HL-60 (cell line): ENCODE measurements around the gene RBMS3.

Source experiments
- DNase-seq, 2 experiments: peaks; one replicate each; pipeline ENCODE4 v3.0.0-alpha.2; 2010 to 2020; ENCODE audit warnings: low read depth in 1 of 2, low spot score in 1 of 2
- H3K27ac ChIP-seq: fragments of 250-450 bp; sonication (Bioruptor Pico); replicated peaks from 2 replicates; pipeline ENCODE4 v1.5.1; 2020; ENCODE audit warnings: mild to moderate bottlenecking, moderate library complexity
- H3K27me3 ChIP-seq: fragments of 250-450 bp; sonication (Bioruptor Pico); 2 replicates; pipeline ENCODE4 v1.5.1; 2021; ENCODE audit warnings: mild to moderate bottlenecking, moderate library complexity; ENCODE audit not compliant: insufficient read depth, poor library complexity, severe bottlenecking
- H3K4me3 ChIP-seq: replicated peaks from 2 replicates; pipeline ENCODE4 v1.5.1; 2011; ENCODE audit warnings: mild to moderate bottlenecking, control low read depth, low read length; ENCODE audit not compliant: insufficient read depth
- GABPA ChIP-seq: IDR thresholded peaks from 2 replicates; pipeline ENCODE4 v1.6.1; 2012; ENCODE audit warnings: low read depth
- POLR2AphosphoS5 ChIP-seq: IDR thresholded peaks from 2 replicates; pipeline ENCODE4 v1.6.1; 2012; ENCODE audit warnings: low read depth
- SPI1 ChIP-seq: IDR thresholded peaks from 2 replicates; pipeline ENCODE4 v1.6.1; 2012; ENCODE audit warnings: low read depth, mild to moderate bottlenecking, borderline replicate concordance
- TF ChIP-seq, protein P1 (sequence below): IDR thresholded peaks from 2 replicates; pipeline ENCODE4 v1.6.1; 2012; ENCODE audit warnings: low read depth; ENCODE audit not compliant: insufficient replicate concordance
- TF ChIP-seq, protein P2 (sequence below): IDR thresholded peaks from one replicate; pipeline ENCODE4 v1.5.1; 2011; ENCODE audit warnings: low read length, control low read depth, inconsistent platforms; ENCODE audit not compliant: insufficient read depth

RBMS3 gene

DNA sequence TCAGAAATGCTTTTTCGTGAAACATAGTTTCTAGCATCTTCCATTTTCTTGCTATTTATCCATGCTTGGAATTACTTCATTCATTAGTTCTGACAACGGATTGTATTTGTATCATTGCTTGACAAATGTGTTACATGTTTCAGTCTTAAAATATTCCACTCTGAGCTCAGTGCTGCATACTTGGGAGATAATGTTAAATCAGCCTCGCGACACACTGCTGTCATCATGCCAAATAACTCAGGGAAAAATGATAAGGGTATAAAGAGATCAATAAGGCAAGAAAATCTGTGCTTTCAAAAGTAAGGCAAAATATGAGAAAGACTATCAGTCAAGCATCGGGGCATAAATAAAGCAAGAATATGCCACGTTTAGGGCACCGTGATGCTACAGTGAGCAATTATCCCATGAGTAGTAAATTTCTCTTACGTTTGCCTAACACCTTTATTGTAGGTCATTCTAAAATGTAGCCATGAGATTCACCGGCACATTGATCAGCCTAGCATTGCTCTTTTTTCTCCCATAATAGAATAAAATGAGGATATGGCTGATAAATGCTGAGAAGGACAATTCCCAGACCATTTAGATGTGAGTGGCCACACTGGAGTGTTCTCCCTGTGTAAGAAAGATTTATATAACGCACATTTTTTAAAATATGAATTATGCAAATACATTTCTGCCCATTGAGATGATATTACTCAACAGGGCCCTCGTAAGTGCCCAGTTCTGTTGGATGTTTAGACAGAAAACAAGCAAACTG lies 133.8 kb downstream of the RBMS3 start:
- H3K27me3 ChIP-seq: no peaks in the 10 kb centered on the region
- DNase-seq: no peak
- H3K4me3 ChIP-seq: no peak overlapping the region
- TF ChIP-seq, protein P1, sequence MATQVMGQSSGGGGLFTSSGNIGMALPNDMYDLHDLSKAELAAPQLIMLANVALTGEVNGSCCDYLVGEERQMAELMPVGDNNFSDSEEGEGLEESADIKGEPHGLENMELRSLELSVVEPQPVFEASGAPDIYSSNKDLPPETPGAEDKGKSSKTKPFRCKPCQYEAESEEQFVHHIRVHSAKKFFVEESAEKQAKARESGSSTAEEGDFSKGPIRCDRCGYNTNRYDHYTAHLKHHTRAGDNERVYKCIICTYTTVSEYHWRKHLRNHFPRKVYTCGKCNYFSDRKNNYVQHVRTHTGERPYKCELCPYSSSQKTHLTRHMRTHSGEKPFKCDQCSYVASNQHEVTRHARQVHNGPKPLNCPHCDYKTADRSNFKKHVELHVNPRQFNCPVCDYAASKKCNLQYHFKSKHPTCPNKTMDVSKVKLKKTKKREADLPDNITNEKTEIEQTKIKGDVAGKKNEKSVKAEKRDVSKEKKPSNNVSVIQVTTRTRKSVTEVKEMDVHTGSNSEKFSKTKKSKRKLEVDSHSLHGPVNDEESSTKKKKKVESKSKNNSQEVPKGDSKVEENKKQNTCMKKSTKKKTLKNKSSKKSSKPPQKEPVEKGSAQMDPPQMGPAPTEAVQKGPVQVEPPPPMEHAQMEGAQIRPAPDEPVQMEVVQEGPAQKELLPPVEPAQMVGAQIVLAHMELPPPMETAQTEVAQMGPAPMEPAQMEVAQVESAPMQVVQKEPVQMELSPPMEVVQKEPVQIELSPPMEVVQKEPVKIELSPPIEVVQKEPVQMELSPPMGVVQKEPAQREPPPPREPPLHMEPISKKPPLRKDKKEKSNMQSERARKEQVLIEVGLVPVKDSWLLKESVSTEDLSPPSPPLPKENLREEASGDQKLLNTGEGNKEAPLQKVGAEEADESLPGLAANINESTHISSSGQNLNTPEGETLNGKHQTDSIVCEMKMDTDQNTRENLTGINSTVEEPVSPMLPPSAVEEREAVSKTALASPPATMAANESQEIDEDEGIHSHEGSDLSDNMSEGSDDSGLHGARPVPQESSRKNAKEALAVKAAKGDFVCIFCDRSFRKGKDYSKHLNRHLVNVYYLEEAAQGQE: no peak
- TF ChIP-seq, protein P2, sequence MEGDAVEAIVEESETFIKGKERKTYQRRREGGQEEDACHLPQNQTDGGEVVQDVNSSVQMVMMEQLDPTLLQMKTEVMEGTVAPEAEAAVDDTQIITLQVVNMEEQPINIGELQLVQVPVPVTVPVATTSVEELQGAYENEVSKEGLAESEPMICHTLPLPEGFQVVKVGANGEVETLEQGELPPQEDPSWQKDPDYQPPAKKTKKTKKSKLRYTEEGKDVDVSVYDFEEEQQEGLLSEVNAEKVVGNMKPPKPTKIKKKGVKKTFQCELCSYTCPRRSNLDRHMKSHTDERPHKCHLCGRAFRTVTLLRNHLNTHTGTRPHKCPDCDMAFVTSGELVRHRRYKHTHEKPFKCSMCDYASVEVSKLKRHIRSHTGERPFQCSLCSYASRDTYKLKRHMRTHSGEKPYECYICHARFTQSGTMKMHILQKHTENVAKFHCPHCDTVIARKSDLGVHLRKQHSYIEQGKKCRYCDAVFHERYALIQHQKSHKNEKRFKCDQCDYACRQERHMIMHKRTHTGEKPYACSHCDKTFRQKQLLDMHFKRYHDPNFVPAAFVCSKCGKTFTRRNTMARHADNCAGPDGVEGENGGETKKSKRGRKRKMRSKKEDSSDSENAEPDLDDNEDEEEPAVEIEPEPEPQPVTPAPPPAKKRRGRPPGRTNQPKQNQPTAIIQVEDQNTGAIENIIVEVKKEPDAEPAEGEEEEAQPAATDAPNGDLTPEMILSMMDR: no peak
- TF ChIP-seq GABPA (no peak), SPI1 (no peak), POLR2AphosphoS5 (no peak)
- H3K27ac ChIP-seq: no peak overlapping the region

DNA sequence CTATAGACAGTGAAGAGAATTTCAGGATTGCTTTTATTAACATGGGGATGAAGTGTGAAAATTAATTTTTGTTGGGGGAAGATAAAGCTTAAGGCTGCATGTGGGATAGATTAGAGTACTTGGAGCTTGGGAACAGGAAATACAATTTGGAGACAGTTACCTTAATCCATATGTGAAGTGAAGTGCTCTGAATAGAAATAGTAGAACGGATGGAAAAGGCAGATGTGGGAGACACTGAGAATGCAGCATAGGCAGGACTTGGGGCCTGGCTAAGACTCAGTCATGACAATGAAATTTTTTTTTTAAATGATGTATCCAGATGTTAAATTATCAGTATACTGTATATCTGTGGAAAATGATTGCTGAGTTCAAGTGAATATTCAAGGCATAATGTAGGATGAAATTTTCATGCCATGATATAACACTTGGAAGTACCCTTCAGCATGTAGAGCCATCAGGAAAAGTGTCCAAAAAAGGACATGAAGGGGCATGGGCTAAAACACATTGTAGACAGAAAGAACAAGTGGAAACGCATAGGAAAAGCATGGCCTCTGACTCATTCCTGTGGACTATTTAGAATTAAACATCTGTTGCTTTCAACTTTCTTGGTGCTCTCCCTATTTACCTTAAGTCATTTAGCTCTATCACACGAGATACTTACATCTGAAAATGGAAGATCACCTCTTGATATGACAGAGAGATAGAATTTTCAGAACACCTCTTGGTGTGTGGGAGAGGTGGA lies 134.8 kb downstream of the RBMS3 start:
- Histone ChIP-seq H3K27me3 (no peaks in the 10 kb centered on the region), H3K27ac (no peak overlapping the region), H3K4me3 (no peak overlapping the region)
- TF ChIP-seq POLR2AphosphoS5 (no peak), GABPA (no peak), SPI1 (no peak)
- TF ChIP-seq, protein P1: no peak
- TF ChIP-seq, protein P2: no peak
- no peak for DNase-seq

DNA sequence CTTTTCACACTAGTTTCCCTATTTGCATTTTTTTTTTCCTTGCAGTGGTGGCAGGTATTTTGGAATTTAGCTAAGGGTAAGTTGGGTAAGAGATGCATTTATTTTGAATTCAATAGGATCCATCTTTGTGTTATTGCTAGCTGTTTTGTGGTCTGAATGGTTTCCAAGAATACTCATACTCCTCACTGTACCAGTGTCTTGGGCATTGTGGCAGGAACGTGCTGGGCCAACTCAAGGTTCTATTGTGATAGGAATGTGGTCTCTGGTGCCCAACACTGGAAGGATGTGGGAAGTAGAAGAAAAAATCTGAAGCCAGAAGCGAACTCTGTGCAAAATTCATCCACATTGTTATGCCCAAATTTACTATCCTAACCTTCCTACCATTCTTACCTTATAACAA lies 135.6 kb downstream of the RBMS3 start:
- Histone ChIP-seq H3K27ac (no peak overlapping the region), H3K27me3 (no peaks in the 10 kb centered on the region), H3K4me3 (no peak overlapping the region)
- DNase-seq: no peak
- no peak for TF ChIP-seq SPI1
- TF ChIP-seq, protein P1: no peak
- TF ChIP-seq, protein P2: no peak
- no peak for TF ChIP-seq POLR2AphosphoS5
- no peak for TF ChIP-seq GABPA
